ENCODE measurements around the gene SRGAP2C. TPM values are rescaled to one million over a fixed set of nuclear protein-coding genes. Genes with fewer than 3 reads are reported as not detected.
"Not testable (repeated sequence)": the region's sequence is repeated elsewhere in the genome, so short reads cannot be mapped to it uniquely, and the experiment has no call there.

The SRGAP2C gene
- total RNA-seq = 20.0 and 21.5 TPM in 2 replicates
- polyA plus RNA-seq = 10.0 and 18.7 TPM in 2 replicates

DNA sequence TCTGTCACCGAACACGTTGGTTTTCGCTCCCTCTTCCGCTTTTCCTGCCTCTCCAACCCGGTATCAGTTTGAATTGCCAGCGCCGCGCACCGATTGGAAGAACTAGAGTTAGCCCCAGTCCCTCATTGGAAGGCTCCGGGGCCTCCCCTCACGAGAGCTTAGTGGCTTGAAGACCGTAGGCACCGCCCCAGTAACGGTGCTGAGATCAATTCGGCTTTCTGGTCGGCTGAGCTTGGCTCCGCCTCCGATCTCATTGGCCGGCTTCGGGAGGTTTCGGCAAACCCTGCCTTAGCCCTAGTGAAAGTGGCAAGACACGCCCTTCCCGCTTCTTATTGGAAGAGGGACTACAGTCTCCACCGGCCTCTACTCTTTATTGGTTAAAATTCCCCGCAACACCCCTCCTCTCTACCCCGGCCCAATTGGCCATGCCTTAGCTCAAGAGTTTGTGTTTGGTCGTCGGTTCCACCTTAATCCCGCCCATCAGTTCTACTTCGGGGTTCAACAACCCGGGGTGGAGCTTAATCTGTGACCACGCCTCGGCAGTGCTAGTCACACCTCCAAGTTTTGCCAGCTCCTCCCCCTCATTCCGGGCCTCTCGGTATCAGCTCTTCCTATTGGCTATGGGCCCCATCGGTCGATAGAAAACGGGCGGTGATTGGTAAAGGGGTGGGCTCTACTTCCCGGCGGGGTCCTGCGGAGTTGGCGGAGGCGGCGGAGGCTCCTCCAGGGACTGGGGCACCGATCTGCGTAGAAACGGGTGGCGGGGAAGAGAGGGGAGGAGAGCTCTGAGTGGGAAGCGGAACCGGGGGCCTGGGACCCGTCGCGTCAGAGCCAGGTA lies at the start of gene SRGAP2C, which contains the start of gene FAM72B:
Gene SRGAP2C (plus strand): TSS at position 686 of the 838 bp plus-strand sequence. CDS start 2,472 bp downstream, outside the sequence.
Gene FAM72B (minus strand): TSS at position 51 of the 838 bp plus-strand sequence. CDS start 851 bp downstream, outside the sequence.
- H3K4me1 ChIP-seq (ENCODE audit: low read depth); H3K27ac ChIP-seq; H3K9me3 ChIP-seq (ENCODE audit: low read depth); H3K36me3 ChIP-seq; H3K27me3 ChIP-seq: not testable (repeated sequence)
- H3K4me3 ChIP-seq = peak within 1 kb of the TSS; percentile 45
- peak; percentile 99 for DNase-seq (ENCODE audit: low read depth in 1 of 2, low spot score in 1 of 2)

GRCh38 chr1:121140393-121140792 lies 44.4 kb upstream of the SRGAP2C start:
- H3K36me3 ChIP-seq; DNase-seq (ENCODE audit: low read depth in 1 of 2, low spot score in 1 of 2); H3K4me1 ChIP-seq (ENCODE audit: low read depth); H3K9me3 ChIP-seq (ENCODE audit: low read depth); H3K27ac ChIP-seq; H3K27me3 ChIP-seq; H3K4me3 ChIP-seq: not testable (repeated sequence)

GRCh38 chr1:121148489-121149190 lies 36.1 kb upstream of the SRGAP2C start:
- not testable (repeated sequence) for H3K4me1 ChIP-seq (ENCODE audit: low read depth); H3K9me3 ChIP-seq (ENCODE audit: low read depth); H3K27ac ChIP-seq; DNase-seq (ENCODE audit: low read depth in 1 of 2, low spot score in 1 of 2); H3K4me3 ChIP-seq; H3K27me3 ChIP-seq; H3K36me3 ChIP-seq

DNA sequence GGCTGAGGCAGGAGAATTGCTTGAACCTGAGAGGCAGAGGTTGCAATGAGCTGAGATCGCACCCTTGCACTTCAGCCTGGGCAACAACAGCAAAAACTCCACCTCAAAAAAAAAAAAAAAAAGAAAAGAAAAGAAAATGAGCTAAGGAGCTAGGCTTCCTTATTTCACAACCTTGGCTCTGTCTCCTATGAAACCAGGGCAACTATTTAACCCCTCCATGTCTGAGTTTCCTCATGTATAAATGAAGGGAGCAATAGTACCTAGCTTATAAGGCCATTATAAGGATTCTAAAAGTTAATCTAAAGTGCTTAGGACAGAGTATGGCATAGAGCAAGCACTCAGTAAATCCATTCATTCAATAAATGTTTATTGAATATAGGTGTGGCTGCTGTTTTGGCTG lies 33.5 kb upstream of the SRGAP2C start:
- not testable (repeated sequence) for H3K4me1 ChIP-seq (ENCODE audit: low read depth); H3K27me3 ChIP-seq; H3K27ac ChIP-seq

DNA sequence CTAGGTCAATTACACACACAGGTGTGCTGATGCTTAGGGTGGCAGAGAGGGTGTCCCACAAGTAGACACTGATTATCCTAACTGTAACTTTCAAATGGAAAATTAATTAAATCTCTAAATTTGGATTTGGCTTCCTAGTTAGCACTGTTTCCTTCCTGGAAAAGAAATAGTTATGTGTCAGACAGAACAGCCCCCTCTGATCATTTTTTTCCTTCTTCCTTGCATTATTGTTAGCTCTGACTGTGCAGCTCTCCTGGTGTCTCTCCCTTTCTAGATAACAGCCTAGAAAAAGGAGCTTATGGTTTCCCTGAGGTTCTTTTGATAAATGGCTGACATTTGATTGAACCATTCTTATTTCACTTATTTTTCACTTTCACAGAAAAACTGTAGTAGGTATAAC lies 32.0 kb upstream of the SRGAP2C start:
- H3K27ac ChIP-seq; H3K4me3 ChIP-seq; H3K27me3 ChIP-seq; H3K36me3 ChIP-seq; H3K4me1 ChIP-seq (ENCODE audit: low read depth); DNase-seq (ENCODE audit: low read depth in 1 of 2, low spot score in 1 of 2); H3K9me3 ChIP-seq (ENCODE audit: low read depth): not testable (repeated sequence)

More for the DNA sequence above, 33.5 kb upstream of the SRGAP2C start:
- H3K36me3 ChIP-seq; H3K4me3 ChIP-seq; DNase-seq (ENCODE audit: low read depth in 1 of 2, low spot score in 1 of 2); H3K9me3 ChIP-seq (ENCODE audit: low read depth): not testable (repeated sequence)

DNA sequence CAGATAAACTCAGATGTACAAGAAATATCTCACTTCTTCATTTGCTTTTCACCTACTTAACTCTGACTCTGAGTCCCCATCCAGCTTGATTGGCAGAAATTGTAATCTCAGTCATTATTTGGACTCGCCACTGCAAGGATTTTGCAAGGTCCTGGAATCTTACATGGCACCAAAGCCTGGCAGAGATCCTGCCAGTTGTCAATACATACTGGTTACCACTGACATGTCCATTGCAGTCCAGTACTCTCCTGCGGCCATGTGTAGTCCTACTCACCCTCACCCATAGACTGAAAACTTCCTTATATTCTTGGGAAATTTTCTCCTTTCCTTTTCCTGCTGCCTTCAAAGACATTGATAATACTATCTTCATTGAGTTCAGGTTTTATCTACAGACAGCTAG lies 30.0 kb upstream of the SRGAP2C start:
- H3K4me1 ChIP-seq (ENCODE audit: low read depth); H3K9me3 ChIP-seq (ENCODE audit: low read depth); H3K4me3 ChIP-seq; H3K36me3 ChIP-seq; H3K27me3 ChIP-seq; DNase-seq (ENCODE audit: low read depth in 1 of 2, low spot score in 1 of 2); H3K27ac ChIP-seq: not testable (repeated sequence)

DNA sequence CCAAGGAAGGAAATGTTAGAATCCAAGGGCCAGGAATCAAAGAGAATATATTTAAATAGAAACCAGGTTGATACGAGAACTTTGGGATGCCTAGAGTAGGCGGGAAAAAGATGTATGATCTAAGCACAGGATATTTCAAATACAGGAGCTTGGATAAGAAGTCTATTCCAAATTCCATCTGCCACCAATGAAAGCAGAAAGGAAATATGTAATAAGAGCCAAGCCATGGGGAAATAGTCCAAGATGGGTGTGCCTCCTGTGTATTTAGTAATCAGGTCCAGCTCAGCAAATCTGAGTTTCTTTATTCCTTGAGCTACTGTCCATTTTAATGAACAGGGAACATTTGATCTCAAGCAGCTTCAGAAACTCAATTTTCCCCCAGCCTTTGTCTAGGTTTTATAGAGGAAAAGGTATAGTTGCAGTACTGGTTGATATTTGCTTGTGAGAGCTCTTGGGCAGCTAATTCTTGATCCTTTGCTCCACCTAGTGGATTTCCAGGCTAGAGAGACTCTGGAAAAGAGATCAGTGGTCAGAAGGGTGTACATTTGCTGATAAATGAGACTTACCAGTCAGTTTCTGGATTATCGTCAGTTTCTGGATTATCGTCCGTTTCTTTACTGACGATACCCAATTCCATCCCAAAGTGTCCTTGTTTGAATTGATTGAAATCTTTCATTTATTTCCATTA lies 29.0 kb upstream of the SRGAP2C start:
- TF ChIP-seq, protein P1, sequence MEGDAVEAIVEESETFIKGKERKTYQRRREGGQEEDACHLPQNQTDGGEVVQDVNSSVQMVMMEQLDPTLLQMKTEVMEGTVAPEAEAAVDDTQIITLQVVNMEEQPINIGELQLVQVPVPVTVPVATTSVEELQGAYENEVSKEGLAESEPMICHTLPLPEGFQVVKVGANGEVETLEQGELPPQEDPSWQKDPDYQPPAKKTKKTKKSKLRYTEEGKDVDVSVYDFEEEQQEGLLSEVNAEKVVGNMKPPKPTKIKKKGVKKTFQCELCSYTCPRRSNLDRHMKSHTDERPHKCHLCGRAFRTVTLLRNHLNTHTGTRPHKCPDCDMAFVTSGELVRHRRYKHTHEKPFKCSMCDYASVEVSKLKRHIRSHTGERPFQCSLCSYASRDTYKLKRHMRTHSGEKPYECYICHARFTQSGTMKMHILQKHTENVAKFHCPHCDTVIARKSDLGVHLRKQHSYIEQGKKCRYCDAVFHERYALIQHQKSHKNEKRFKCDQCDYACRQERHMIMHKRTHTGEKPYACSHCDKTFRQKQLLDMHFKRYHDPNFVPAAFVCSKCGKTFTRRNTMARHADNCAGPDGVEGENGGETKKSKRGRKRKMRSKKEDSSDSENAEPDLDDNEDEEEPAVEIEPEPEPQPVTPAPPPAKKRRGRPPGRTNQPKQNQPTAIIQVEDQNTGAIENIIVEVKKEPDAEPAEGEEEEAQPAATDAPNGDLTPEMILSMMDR (IDR thresholded peaks at IDR 0.05; ENCODE audit: low read depth, low read length) = peak; percentile 25
- DNase-seq (ENCODE audit: low read depth in 1 of 2, low spot score in 1 of 2) = peak; percentile 24 to 58

DNA sequence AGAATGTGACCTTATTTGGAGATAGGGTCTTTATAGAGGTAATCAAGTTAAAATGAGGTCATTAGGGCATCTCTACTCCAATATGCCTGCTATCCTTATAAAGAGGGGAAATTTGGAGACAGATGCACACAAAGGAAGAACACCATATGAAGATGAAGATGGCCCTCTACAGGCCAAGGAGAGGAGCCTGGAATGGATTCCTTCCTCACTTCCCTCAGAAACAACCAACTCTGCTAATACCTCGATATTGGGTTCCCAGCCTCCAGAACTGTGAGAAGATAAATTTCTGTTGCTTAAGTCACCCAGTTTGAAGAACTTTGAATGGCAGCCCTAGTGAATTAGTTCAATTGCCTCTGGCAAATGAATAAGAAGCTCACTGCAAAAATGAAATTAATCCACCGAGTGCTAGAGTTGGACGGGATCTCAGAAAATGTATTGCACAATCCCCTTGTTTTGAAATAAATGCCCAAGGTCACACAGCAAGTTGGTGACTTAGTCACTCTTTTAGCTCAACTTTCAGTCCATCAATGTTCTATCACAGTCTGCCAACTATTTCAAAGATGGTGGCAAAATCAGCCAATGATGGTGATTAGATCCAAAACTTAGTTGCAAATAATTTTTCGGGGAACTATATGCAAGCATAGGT lies 27.7 kb upstream of the SRGAP2C start:
- not testable (repeated sequence) for H3K27ac ChIP-seq

More for the DNA sequence above, 29.0 kb upstream of the SRGAP2C start:
- H3K9me3 ChIP-seq (ENCODE audit: low read depth); H3K27ac ChIP-seq; H3K27me3 ChIP-seq; H3K36me3 ChIP-seq; H3K4me3 ChIP-seq; H3K4me1 ChIP-seq (ENCODE audit: low read depth): not testable (repeated sequence)

DNA sequence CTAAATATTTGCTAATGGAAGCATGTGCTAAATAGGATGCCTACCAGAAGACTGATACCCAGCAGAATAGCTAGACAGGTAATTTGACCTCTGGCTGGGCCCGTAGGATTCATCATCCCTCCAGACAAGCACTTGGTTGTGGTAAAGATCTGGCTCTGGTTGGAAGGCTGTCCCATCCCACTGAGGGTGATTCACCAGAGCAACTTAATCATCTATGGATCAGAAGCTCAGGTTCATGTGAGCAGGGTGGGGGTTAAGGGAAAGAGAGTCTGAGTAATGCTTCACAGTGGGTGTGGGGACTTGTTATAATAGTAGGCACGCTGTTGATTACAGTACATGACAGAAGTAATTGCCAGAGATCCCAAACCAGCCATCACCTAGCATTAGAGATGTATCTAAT lies 27.2 kb upstream of the SRGAP2C start:
- H3K27ac ChIP-seq; H3K27me3 ChIP-seq; DNase-seq (ENCODE audit: low read depth in 1 of 2, low spot score in 1 of 2): not testable (repeated sequence)

More for the DNA sequence above, 27.7 kb upstream of the SRGAP2C start:
- not testable (repeated sequence) for H3K4me1 ChIP-seq (ENCODE audit: low read depth); DNase-seq (ENCODE audit: low read depth in 1 of 2, low spot score in 1 of 2); H3K4me3 ChIP-seq; H3K27me3 ChIP-seq; H3K9me3 ChIP-seq (ENCODE audit: low read depth); H3K36me3 ChIP-seq

DNA sequence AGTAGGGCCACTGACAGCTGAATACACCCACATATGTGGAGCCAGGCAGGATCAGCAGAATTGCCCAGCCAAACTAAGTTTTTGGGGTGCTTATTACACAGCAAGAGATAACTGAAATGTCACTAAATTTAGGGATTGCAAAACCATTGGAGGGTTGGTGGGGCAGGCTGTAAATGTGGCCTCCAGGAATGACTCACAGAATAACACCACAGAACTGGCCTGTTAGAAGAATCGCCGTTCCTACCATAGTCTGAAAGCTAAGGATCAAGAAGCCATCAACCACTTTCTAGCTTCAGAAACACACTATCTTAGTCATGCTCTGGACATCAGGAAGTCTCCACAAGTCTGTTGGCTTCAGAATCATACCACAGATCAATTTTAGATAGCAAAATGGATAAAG lies 24.7 kb upstream of the SRGAP2C start:
- not testable (repeated sequence) for H3K27ac ChIP-seq; H3K4me1 ChIP-seq (ENCODE audit: low read depth)

More for the DNA sequence above, 27.2 kb upstream of the SRGAP2C start:
- not testable (repeated sequence) for H3K9me3 ChIP-seq (ENCODE audit: low read depth); H3K4me1 ChIP-seq (ENCODE audit: low read depth); H3K4me3 ChIP-seq; H3K36me3 ChIP-seq

GRCh38 chr1:121161199-121161901 lies 23.4 kb upstream of the SRGAP2C start:
- not testable (repeated sequence) for H3K27me3 ChIP-seq; DNase-seq (ENCODE audit: low read depth in 1 of 2, low spot score in 1 of 2); H3K36me3 ChIP-seq; H3K4me3 ChIP-seq; H3K4me1 ChIP-seq (ENCODE audit: low read depth); H3K27ac ChIP-seq; H3K9me3 ChIP-seq (ENCODE audit: low read depth)

More for the DNA sequence above, 24.7 kb upstream of the SRGAP2C start:
- not testable (repeated sequence) for H3K27me3 ChIP-seq; H3K9me3 ChIP-seq (ENCODE audit: low read depth); H3K4me3 ChIP-seq; H3K36me3 ChIP-seq; DNase-seq (ENCODE audit: low read depth in 1 of 2, low spot score in 1 of 2)

Measured in cardiac muscle cell (in vitro differentiated cells and primary cell).